Measurements from ENCODE around the gene ARL16.

ARL16 gene

GRCh38 chr17:81683584-81684441 is at the start of gene ARL16, which contains the start of gene HGS:
Gene ARL16 (minus strand): TSS chr17:81683797. CDS start chr17:81683753, 44 bp downstream.
Gene HGS (plus strand): TSS chr17:81684011. CDS start chr17:81684067, 56 bp downstream.
- H3K4me3 ChIP-seq (replicated peaks; ENCODE audit: low read depth, low read length): peak within 1 kb of the TSS; percentile 87
- TF ChIP-seq CTCF (IDR thresholded peaks at IDR 0.05; ENCODE audit: low read length, missing control alignments): no peak
- peak; percentile 99 for DNase-seq (ENCODE audit: low read depth)

GRCh38 chr17:81727324-81728031 is 43.9 kb upstream of the ARL16 start:
- DNase-seq (ENCODE audit: low read depth): no peak
- no peak for TF ChIP-seq CTCF (IDR thresholded peaks at IDR 0.05; ENCODE audit: low read length, missing control alignments)
- H3K4me3 ChIP-seq (replicated peaks; ENCODE audit: low read depth, low read length): no peak overlapping the region

- TF ChIP-seq CTCF (IDR thresholded peaks at IDR 0.05; ENCODE audit: low read length, missing control alignments): no peak
Observed at GRCh38 chr17:81726004-81726403, 42.4 kb upstream of the ARL16 start.

GRCh38 chr17:81725439-81725838 is 41.8 kb upstream of the ARL16 start:
- TF ChIP-seq CTCF (IDR thresholded peaks at IDR 0.05; ENCODE audit: low read length, missing control alignments): no peak
- no peak overlapping the region for H3K4me3 ChIP-seq (replicated peaks; ENCODE audit: low read depth, low read length)
- no peak for DNase-seq (ENCODE audit: low read depth)

More at GRCh38 chr17:81726004-81726403, 42.4 kb upstream of the ARL16 start:
- DNase-seq (ENCODE audit: low read depth): no peak
- no peak overlapping the region for H3K4me3 ChIP-seq (replicated peaks; ENCODE audit: low read depth, low read length)

GRCh38 chr17:81723651-81724209 is 40.1 kb upstream of the ARL16 start:
- H3K4me3 ChIP-seq (replicated peaks; ENCODE audit: low read depth, low read length): no peak overlapping the region
- TF ChIP-seq CTCF (IDR thresholded peaks at IDR 0.05; ENCODE audit: low read length, missing control alignments): no peak
- DNase-seq (ENCODE audit: low read depth): no peak

- TF ChIP-seq CTCF (IDR thresholded peaks at IDR 0.05; ENCODE audit: low read length, missing control alignments): no peak
- no peak overlapping the region for H3K4me3 ChIP-seq (replicated peaks; ENCODE audit: low read depth, low read length)
- DNase-seq (ENCODE audit: low read depth): peak; percentile 14
Observed at GRCh38 chr17:81722184-81723120, 38.9 kb upstream of the ARL16 start.

All from fibroblast of pulmonary artery (primary cell).